DMS 273 (cell line): ENCODE data around the gene TRPC4.
A peak's percentile ranks its signal among the peaks of the same experiment; 100 is the strongest.
"Not testable (repeated sequence)": the region's sequence is repeated elsewhere in the genome, so short reads cannot be mapped to it uniquely, and the experiment has no call there.

Experiments
- DNase-seq: peaks from one replicate; lab custom pipeline; 2025; ENCODE audit not compliant: unreplicated experiment; lab: John Stamatoyannopoulos, UW

TRPC4 gene

GRCh38 chr13:37833411-37833810, 36.2 kb downstream of the TRPC4 start:
- no peak for DNase-seq

DNA sequence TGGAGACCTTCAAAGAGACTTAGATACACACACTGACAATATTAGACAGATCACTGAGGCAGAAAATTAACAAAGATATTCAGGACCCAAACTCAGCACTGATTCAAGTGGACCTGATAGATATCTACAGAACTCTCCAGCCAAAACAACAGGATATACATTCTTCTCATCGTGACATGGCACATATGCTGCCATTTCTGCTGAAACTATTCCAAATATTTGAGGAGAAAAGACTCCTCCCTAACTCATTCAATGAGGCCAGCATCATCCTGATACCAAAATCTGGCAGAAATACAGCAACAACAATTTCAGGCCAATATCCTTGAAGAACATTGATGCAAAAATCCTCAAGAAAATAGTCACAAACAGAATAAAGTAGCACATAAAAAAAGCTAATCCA, 53.3 kb downstream of the TRPC4 start:
- no peak for DNase-seq

DNA sequence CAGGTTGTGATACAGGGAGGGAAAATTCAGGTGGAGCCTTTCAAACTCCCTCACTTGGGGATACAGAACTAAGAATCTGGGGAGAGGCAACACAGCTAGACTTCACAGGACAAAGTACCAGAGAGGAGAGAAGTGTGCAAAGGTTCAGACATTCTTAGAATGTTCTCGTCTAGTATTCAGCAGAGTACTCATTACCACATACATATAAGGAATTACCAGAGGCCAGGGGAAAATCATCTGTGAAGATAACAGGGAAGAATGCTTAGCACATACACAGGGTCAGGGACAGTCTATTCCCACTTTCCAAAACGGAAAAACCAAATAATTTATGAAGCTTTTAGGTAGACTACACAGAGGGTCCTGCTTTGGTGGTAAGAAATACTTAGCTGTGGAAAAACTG, 58.1 kb downstream of the TRPC4 start:
- no peak for DNase-seq

DNA sequence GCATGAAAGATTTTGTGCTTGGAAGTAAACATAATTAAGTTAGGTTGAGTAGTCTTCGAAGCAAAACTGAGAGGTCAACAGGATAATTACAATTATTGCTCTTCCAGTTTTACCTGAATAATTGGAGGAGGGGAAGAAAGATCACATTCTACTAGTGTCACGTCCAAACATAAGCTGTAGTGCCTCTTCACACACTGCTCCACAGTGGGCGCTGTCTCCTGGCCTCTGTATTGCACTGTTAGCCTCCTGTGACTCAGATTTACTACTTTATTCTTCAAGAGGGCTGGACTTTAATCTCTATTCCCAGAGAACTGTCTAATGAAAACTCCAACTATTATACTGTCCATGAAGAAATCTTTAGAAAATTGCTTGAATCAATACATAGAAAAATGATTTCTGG, 62.9 kb downstream of the TRPC4 start:
- no peak for DNase-seq

DNA sequence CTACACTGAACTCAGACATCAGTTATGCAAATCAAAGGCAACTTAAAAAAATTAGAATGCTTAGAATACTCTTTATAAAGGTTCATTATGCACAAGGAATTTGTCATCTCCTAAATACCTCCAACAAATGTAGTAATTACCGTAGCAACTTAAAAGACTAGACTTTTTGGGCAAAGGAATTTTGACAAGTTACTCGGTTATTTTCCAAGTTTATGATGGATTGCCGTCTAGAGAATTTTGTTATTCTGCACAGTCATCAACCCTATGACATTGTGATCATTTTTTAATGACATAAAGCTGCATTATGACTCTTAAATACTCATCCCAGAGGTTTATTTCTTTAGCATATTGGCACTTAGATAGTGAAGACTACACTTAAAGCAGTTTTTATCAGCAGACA, 71.9 kb downstream of the TRPC4 start:
- DNase-seq: no peak

- DNase-seq: not testable (repeated sequence)
Measured at GRCh38 chr13:37796795-37797194, 72.8 kb downstream of the TRPC4 start.

DNA sequence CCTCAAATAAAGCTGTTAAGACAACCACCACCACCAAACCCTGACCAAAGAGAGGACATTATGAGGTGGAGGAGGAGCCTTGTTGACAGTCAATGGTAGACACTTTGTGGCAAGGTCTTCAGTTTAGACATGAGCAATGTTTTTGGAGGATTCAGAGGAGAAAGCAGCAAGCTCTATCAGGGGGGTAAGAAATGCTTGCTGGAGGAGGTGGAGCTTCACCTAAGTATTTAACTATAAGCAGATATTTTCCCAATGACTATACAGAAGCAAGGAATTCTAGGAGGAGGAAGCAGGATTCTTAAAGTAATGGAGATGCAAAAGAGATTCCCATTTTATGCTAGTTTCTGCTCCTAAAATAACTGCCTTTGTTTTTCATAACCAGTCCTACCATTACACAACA, 74.2 kb downstream of the TRPC4 start:
- no peak for DNase-seq

GRCh38 chr13:37791699-37792098, 77.9 kb downstream of the TRPC4 start:
- DNase-seq: no peak

GRCh38 chr13:37788346-37788745, 81.2 kb downstream of the TRPC4 start:
- DNase-seq: no peak

DNA sequence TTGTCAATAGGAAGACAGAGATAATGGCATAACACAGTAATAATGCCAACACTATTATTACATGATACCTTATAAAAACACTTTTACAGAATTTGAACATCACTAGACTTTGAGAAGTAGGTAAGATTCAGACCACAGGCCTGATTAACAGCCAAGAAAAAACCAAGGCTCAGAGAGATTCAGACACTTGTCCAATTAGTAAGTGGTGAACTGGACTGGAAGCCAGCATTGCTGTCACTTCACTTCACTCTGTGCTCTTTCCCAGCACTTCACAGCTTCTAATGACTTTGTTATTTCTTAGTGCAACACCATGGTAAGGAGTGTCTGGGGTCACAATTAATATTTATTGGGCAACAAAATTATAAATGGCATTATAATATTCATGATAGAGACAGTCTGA, 91.9 kb downstream of the TRPC4 start:
- no peak for DNase-seq

DNA sequence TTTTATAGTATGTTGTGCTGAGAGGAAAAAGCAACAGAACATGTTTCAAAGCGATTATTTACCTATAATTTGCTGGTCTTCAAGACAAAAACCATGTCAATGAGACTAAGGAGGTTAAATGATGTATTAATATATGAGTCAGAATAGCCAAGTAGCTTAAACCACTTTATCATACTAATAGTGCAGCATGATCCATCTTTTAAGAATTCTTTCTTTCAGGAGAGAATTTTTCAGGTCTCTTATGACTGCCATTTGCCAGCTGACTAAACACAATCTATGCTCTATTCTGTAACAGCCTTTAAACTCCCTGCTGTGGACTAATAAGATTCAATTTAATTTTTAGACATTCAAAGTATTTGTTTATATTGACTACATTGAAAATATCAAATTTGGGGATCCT, 93.7 kb downstream of the TRPC4 start:
- DNase-seq: no peak

DNA sequence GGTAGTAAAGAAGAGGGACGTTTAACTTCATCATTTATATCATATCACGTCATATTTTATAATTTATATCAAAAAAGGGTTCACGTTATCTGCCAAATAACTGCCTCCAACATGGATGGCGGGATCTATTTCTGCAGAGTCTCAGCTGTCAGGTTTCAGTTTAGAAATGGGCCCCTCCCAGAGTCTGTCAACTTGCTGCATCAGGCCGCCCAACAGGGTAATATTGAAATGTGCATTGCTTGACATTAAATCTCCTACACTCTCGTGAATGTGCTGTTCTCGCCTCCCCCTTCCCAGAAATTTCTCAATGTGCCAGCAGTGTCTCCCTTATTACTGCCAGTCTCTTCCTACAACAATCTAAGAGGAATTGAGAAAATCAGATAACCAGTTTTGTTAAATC, 96.9 kb downstream of the TRPC4 start:
- DNase-seq: no peak

- DNase-seq: no peak
Measured at GRCh38 chr13:37769545-37769944, 100.0 kb downstream of the TRPC4 start.

- peak; percentile 1 for DNase-seq
Measured at GRCh38 chr13:37769078-37769477, 100.5 kb downstream of the TRPC4 start.

GRCh38 chr13:37766502-37766901, 103.1 kb downstream of the TRPC4 start:
- no peak for DNase-seq

- DNase-seq: no peak
Measured at GRCh38 chr13:37755349-37755748, 114.2 kb downstream of the TRPC4 start.

GRCh38 chr13:37753776-37754175, 115.8 kb downstream of the TRPC4 start:
- no peak for DNase-seq

DNA sequence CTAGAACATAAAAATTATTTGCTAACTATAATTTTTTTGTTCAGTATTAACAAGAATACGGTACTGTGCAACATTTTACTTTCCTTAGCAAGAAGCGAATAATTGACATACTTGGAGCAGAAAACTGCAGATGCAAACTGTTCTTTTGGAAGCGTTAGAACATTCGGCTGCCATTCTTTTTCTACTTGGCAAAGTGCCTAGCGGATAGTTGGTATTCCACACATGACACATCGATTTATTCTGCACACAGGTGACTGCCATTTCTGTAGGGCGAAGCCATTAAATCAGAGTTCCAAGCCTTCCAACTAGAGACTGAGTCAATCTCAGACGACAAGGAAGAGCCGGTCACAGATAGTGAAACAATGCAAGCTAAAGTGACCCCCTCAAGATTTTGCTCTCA, 117.4 kb downstream of the TRPC4 start:
- DNase-seq: no peak

GRCh38 chr13:37751025-37751424, 118.5 kb downstream of the TRPC4 start:
- DNase-seq: no peak

GRCh38 chr13:37748913-37749312, 120.7 kb downstream of the TRPC4 start:
- no peak for DNase-seq

- DNase-seq: no peak
Measured at GRCh38 chr13:37747071-37747612, 122.4 kb downstream of the TRPC4 start.

DNA sequence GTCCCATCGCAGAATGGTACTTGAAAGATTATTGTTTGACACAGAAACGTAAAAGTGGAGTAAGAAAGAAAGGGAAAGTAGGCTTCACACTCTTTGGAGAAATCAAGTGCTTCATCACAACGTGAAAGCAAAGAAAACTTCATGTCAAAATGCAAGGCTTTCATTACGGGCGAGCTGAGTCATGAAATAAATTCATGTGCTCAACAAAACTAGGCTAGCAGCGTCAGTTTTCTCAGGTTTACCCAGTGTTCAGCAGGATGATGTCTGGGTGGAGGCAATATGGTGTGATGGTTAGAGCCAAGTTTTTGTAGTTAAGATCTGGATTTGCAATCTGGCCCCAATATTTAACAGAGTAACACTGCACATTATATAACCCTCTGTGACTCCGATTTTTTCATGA, 128.0 kb downstream of the TRPC4 start:
- DNase-seq: no peak

DNA sequence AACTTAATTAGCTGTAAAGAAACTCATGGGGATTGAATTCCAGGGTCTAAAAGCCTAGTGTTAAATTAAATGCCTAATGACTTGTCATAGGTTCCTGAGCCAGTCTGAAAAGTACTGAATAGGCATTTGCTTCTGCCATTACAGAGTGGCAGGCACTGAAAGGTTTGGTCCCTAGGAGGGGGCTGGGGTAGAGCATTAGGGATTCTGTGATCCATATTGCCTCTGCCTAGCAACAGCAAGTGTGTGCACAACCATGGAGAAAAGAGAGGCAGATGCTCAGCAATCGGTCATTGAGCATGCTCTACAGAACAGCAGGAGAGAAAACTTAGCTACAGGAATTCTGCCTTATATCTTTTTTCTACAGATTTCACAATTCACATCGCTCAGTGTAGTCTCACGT, 133.5 kb downstream of the TRPC4 start:
- no peak for DNase-seq

DNA sequence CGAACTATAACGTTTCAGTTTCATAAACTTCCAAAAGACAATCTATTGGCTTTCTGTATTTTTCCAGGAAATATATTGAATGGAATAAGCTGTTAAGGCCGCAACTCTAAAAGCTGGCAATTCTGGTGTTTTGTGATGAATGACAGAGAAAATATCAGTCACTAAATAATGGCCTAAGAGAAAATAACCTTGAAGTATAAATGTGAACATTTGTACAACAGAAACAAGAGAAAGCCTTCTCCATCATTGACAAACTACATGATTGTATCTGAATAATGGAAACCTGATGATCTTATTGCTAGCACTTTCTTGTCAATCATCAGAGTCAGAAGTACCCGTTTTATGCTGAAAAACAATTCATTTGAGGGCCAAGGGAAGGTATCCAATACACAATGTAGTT, 134.3 kb downstream of the TRPC4 start:
- DNase-seq: no peak
